Measurements from ENCODE around the gene CFAP210. TPM values are rescaled to one million over a fixed set of nuclear protein-coding genes. Genes with fewer than 3 reads are reported as not detected.

Gene CFAP210
- polyA plus RNA-seq: 1 to 10 TPM in 1 of 3 donors, under 1 TPM in 2; 0.05 to 2.6 (median 0.21) TPM

DNA sequence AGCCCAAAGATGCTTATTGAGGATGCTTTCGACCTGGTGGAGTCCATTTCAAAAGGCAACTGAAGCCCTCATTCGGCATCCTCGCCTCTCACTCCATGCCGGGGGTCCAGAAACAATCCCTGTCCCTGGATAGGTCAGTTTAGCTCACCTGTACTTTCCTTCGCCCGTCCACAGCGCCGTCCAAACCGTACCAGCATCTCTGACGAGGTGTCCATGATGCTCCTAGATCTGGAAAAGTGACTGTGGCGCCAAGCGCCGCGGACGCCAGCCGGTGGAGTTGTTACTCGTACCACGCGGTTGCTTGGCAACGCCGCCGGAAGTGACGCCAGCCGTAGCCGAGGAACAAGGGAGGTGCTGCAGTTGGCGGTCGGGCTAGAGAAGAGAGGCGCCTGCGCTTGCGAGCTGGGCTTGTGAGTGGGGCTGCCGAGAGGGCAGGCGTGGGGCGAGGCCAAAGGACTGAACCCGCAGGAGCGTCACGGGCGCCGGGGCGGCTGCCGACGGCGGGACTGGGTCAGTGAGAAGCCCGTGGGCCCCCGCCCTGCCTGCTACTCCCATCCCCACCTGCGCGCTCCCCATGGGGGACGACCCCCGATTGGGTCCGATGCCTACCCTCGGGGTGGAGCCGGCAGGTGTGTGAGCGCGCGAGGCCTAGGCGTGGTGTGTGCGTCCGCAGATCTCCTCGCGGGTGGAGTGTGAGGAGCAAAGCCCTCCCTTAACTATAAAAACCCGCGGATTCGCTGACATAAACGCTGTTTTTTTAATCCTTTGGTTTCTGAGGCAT, at the start of gene CFAP210, which contains the start of gene PHOSPHO2:
CFAP210 (minus strand) TSS at position 293 of the 781 bp plus-strand sequence; CDS start at position 215, 78 bp downstream.
PHOSPHO2 (plus strand) TSS at position 357 of the 781 bp plus-strand sequence. CDS start 6,503 bp downstream, outside the sequence.
- H3K27ac ChIP-seq (ENCODE audit: low read depth, low read length): no peak within 1 kb of the TSS
- 0% methylated on average over 63 of the region's 63 CpGs for WGBS, 3 donors

DNA sequence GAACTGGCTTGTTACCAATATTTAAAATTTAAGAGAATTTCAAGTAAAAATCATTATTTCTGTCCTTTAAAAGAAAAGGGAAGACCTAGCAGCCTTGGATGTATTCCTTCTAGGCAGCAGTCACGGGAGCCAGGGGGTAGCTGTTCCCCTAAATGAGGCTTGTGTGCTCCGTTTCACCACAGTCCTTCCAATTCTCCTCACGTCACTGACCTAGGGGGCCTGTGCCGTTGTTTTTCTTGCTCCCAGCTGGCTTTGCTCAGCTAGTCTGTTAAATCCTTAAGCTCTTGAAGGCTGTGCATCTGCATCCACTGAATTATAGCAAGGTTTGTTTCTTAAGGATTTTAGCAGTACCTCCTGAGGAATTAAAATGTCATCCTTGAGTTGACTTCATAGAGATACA, 49.3 kb upstream of the CFAP210 start:
- no peak overlapping the region for H3K27ac ChIP-seq (ENCODE audit: low read depth, low read length)
- WGBS, 3 donors: 79 to 84% (median 83%) methylated on average over 4 of the region's 4 CpGs

DNA sequence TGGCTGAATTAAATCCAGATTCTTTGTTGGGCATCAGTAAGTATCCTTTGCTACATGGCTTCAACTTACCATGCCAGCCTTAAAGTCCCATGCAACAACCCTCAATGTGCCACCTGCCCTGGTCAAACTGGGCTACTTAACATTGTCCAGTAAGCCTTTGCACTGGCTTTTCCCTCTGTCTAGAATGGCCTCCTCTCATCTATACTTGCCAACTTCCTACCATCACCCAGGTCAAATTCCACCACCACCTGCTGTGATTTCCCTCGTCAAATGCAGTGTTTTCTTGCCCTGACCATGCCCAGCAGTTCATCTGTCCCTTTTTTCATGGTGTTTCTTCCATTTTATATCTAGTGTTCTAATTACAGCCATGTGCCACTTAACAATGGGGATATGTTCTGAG, 45.1 kb upstream of the CFAP210 start:
- WGBS, 3 donors: 69 to 93% (median 88%) methylated on average over 1 of the region's 1 CpG
- H3K27ac ChIP-seq (ENCODE audit: low read depth, low read length): no peak overlapping the region

- WGBS, 3 donors: 46 to 67% (median 61%) methylated on average over 3 to 5 of the region's 5 CpGs
- no peak overlapping the region for H3K27ac ChIP-seq (ENCODE audit: low read depth, low read length)
These were observed 44.5 kb upstream of the CFAP210 start for GRCh38 chr2:169738566-169739229.

DNA sequence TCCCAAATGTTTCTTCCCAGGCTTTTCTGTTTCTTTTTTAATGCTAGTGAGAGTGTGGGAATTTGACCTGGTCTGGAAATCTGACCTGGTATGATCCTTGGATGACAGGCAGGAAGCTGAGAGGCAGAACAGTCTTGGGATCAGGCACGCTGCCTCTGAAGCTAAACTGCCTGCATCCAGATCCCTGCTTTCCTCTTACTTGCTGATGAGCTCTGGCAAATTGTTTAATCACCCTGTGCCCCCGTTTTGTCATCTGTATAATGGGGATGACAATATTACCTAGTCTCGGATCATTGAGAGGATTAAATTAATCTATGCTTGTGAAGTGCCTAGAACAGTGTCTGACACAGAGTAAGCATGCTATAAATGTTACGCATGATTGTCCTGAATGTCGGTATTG, 42.7 kb upstream of the CFAP210 start:
- no peak overlapping the region for H3K27ac ChIP-seq (ENCODE audit: low read depth, low read length)
- 84 to 87% (median 84%) methylated on average over 5 of the region's 5 CpGs for WGBS, 3 donors

DNA sequence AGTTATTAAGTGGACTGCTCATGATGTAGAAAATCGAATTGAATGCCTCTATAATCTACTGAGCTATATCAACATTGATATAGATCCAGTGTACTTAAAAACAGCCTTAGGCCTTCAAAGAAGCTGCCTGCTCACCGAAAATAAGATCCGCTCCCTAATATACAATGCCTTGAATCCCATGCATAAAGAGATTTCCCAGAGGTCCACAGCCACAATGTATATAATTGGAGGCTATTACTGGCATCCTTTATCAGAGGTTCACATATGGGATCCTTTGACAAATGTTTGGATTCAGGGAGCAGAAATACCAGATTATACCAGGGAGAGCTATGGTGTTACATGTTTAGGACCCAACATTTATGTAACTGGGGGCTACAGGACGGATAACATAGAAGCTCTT, 41.4 kb upstream of the CFAP210 start:
- WGBS, 3 donors: 82 to 90% (median 83%) methylated on average over 4 of the region's 4 CpGs
- H3K27ac ChIP-seq (ENCODE audit: low read depth, low read length): no peak overlapping the region

DNA sequence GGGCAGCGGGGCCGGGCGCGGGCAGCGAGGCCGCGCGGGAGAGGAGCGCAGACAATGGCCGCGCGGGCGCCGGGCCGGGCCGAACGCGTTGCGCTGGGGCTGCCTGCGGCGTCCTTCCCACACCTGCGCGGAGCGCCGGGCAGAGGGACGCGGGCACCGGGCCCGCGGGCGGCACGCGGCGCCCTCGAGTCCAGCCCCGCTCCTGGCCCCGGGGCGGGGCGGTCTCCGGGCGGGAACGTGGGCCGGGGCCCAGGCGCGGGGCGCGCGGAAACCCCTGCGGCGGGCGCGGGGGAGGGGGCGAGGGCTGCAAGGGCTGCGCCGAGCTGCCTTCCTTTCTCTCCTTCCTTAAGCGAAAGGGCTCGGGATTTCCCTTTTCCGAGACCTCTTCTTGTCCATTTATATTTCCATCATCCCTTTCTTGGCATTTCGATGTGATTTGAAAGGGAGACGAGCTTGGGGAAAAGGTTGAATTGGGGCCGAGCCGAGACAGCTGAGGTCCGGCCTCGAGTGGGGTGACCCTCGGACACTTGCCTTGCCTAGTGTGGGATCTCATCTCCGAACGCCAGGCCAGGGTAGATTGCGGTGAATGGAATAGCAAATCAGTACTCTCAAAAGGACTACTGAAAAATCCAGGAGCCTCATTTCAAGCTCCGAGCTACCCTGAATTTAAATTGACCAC, 40.1 kb upstream of the CFAP210 start:
- 1 to 3% (median 2%) methylated on average over 30 to 65 of the region's 69 CpGs for WGBS, 3 donors

GRCh38 chr2:169732583-169733358, 38.6 kb upstream of the CFAP210 start:
- no peak overlapping the region for H3K27ac ChIP-seq (ENCODE audit: low read depth, low read length)
- 44 to 52% (median 51%) methylated on average over 13 of the region's 13 CpGs for WGBS, 3 donors

More for the DNA sequence above, 40.1 kb upstream of the CFAP210 start:
- no peak overlapping the region for H3K27ac ChIP-seq (ENCODE audit: low read depth, low read length)

GRCh38 chr2:169732075-169732474, 37.9 kb upstream of the CFAP210 start:
- whole genome bisulfite sequencing, 3 donors: 57 to 59% (median 57%) methylated on average over 5 of the region's 5 CpGs
- no peak overlapping the region for H3K27ac ChIP-seq (ENCODE audit: low read depth, low read length)

DNA sequence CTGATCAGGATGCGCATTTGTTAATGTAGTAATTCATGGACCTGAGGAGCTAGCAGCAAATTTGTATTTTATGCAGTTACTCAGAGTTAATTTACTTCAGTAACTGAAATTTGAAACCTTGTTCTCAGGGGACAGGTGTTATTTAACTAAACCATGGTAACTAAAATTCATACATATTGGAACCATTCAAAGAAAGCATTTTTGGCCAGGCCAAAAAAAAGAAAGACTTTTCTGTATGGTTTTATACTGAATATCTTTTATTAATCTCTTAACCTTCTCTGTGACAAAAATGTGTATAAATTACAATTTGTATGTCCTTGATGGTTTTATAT, 35.0 kb upstream of the CFAP210 start:
- WGBS, 3 donors: 96 to 100% (median 97%) methylated on average over 1 of the region's 1 CpG
- H3K27ac ChIP-seq (ENCODE audit: low read depth, low read length): no peak overlapping the region

DNA sequence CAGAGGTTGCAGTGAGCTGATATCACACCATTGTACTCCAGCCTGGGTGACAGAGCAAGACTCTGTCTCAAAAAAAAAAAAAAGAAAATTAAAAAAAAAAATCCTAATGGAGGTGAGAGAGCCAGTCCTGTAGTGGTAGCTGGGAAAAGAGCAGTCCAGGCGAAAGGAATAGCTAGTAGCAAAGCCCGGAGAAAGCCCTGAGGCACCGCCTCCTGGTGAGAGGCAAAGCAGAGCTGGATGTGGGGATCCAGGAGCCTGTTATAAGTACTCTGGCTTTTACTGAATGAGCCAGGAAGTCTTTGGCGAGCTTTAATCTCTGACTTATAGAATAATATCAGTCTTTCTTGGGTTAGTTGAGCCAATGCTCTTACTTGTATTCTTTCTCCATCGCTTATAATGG, 32.9 kb upstream of the CFAP210 start:
- H3K27ac ChIP-seq (ENCODE audit: low read depth, low read length): no peak overlapping the region
- WGBS, 3 donors: 88 to 96% (median 88%) methylated on average over 5 of the region's 5 CpGs

- H3K27ac ChIP-seq (ENCODE audit: low read depth, low read length): no peak overlapping the region
- WGBS, 3 donors: 60 to 84% (median 72%) methylated on average over 3 of the region's 3 CpGs
These were observed 26.8 kb upstream of the CFAP210 start for GRCh38 chr2:169721016-169721415.

- WGBS, 3 donors: 86% methylated on average over 2 of the region's 2 CpGs
- H3K27ac ChIP-seq (ENCODE audit: low read depth, low read length): no peak overlapping the region
These were observed 24.8 kb upstream of the CFAP210 start for GRCh38 chr2:169718930-169719504.

GRCh38 chr2:169717691-169718063, 23.5 kb upstream of the CFAP210 start:
- H3K27ac ChIP-seq (ENCODE audit: low read depth, low read length): no peak overlapping the region
- WGBS, 3 donors: 75 to 92% (median 80%) methylated on average over 4 of the region's 4 CpGs

- 58 to 79% (median 66%) methylated on average over 12 of the region's 12 CpGs for WGBS, 3 donors
- no peak overlapping the region for H3K27ac ChIP-seq (ENCODE audit: low read depth, low read length)
These were observed 22.9 kb upstream of the CFAP210 start for GRCh38 chr2:169716938-169717690.

- H3K27ac ChIP-seq (ENCODE audit: low read depth, low read length): no peak overlapping the region
- 24 to 65% (median 52%) methylated on average over 12 of the region's 12 CpGs for WGBS, 3 donors
These were observed 22.2 kb upstream of the CFAP210 start for GRCh38 chr2:169716238-169716886.

All from adipose tissue (tissue), 3 donors.